Ramos (cell line): ENCODE results near the gene PAN3.

Source experiments
- in situ Hi-C: fragments of 300-500 bp; cut with MboI; formaldehyde crosslinking; loops from one replicate; pipeline ENCODE4 v1.14.3; 2022; ENCODE audit warnings: low sequenced_read_pairs; ENCODE audit not compliant: unreplicated experiment

The PAN3 gene

GRCh38 chr13:28327373-28328270 lies 189.3 kb downstream of the PAN3 start:
- in situ Hi-C loops = loop anchor here (10.0 kb wide), 2 partner anchors 307 to 467 kb away; no protein-coding TSS in a partner anchor

GRCh38 chr13:28328271-28328607 lies 189.9 kb downstream of the PAN3 start:
- in situ Hi-C loops = loop anchor here (10.0 kb wide), 2 partner anchors 307 to 467 kb away; no protein-coding TSS in a partner anchor

GRCh38 chr13:28329395-28330158 lies 191.2 kb downstream of the PAN3 start:
- in situ Hi-C loops = loop anchor here (10.0 kb wide), 2 partner anchors 305 to 465 kb away; no protein-coding TSS in a partner anchor

GRCh38 chr13:28333204-28333881 lies 195.0 kb downstream of the PAN3 start:
- in situ Hi-C loops = no loop called here

- in situ Hi-C loops = no loop called here
Observed at GRCh38 chr13:28336193-28336657, 197.9 kb downstream of the PAN3 start.

- in situ Hi-C loops = no loop called here
Observed at GRCh38 chr13:28337166-28338005, 199.0 kb downstream of the PAN3 start.

GRCh38 chr13:28338006-28338574 lies 199.7 kb downstream of the PAN3 start:
- in situ Hi-C loops = no loop called here

GRCh38 chr13:28338742-28339141 lies 200.4 kb downstream of the PAN3 start:
- in situ Hi-C loops = no loop called here

- in situ Hi-C loops = no loop called here
Observed at GRCh38 chr13:28339419-28339818, 201.1 kb downstream of the PAN3 start.

- in situ Hi-C loops = no loop called here
Observed at GRCh38 chr13:28340272-28340793, 202.0 kb downstream of the PAN3 start.

- in situ Hi-C loops = no loop called here
Observed at GRCh38 chr13:28342251-28342650, 203.9 kb downstream of the PAN3 start.

GRCh38 chr13:28344163-28344562 lies 205.8 kb downstream of the PAN3 start:
- in situ Hi-C loops = no loop called here
